SH-SY5Y (cell line): ENCODE results near the gene ITPKA.

Source experiments
- GATA2 ChIP-seq: IDR thresholded peaks from 2 replicates; pipeline ENCODE4 v1.6.1; 2011; ENCODE audit warnings: mild to moderate bottlenecking, low read depth, low read length
- GATA3 ChIP-seq: IDR thresholded peaks from 2 replicates; pipeline ENCODE4 v1.6.1; 2011; ENCODE audit warnings: low read depth, mild to moderate bottlenecking, low read length, moderate library complexity

GRCh38 chr15:41511899-41512369, 18.3 kb downstream of the ITPKA start:
- TF ChIP-seq GATA2 (no peak), GATA3 (no peak)
